HG03565 (cell line): ENCODE measurements around the gene ADAMTSL5.

Experiments
- ATAC-seq: cut with Tn5 transposase; IDR thresholded peaks from one replicate; pipeline ENCODE4 v1.9.1; 2021; ENCODE audit warnings: mild to moderate bottlenecking, moderate library complexity; ENCODE audit not compliant: unreplicated experiment

The ADAMTSL5 gene

DNA sequence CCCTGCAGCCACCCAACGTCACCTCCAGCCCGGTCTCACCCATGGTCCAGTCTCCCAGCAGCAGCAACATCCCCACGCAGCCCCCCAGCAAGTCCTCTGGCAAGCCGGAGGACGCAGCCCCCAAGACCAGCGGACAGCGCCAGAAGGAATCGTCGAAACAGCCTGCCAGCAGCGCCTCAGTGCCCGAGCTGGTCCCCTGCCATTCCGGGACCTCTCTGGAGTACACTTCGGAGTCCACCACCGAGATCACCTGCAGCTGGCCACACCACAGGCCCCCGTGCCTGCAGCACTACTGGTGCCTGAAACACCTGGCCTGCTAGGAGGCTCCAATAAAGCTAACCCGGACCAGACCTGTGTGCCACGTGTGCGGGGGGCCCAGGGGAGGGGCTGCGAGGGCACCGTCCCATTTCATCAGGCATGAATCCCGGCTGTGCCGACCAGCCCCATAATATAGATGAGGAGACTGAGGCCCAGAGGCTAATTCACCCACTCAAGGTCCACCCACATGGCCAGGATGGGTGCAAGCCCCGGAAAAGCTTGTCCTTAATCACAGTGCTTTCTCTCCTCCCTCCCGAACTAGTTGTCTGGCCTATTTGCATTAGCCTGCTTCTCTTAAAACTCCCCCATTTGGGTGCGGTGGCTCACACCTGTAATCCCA, 15.1 kb downstream of the ADAMTSL5 start:
- no peak for ATAC-seq

DNA sequence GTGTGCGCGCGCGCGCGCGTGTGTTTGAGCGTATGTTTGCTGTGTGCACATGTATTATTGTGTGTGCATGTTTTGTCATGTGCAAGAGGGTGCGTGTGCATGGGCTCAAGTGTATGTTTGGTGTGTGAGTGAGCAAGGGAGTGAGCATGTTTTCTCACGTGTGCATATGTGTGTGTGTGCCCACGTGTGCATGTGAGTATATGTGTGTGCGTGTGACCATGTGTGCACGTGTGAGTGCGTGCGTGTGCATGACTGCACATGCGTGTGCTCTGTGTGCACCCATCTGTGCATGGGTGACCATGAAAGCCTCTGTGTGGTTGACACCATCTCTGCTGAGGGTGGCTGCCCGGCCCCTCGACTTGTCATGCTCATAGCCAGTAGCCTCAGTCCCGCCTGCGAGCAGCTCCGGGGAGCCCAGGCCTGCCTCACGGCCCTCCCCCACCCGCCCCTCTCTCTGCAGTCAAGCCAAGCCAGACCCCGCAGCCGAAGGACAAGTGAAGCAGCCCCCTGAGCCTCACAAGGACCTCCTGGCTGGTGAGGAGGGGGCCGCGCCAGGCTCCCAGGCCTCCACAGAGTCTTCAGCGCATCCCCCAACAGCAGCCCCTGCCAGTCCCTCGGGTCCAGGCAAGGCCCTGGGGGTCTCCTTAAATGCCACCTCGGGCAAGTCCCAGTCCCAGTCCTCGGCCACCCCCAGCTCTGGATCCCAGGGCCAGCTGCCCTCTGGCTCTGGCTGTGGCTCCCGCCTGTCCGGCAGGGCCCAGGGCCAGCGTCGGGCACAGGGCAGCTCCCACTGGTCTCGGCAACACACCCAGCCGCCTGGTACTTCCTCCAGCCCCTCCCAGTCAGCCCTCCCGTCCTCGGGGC, 15.9 kb downstream of the ADAMTSL5 start:
- ATAC-seq: no peak

DNA sequence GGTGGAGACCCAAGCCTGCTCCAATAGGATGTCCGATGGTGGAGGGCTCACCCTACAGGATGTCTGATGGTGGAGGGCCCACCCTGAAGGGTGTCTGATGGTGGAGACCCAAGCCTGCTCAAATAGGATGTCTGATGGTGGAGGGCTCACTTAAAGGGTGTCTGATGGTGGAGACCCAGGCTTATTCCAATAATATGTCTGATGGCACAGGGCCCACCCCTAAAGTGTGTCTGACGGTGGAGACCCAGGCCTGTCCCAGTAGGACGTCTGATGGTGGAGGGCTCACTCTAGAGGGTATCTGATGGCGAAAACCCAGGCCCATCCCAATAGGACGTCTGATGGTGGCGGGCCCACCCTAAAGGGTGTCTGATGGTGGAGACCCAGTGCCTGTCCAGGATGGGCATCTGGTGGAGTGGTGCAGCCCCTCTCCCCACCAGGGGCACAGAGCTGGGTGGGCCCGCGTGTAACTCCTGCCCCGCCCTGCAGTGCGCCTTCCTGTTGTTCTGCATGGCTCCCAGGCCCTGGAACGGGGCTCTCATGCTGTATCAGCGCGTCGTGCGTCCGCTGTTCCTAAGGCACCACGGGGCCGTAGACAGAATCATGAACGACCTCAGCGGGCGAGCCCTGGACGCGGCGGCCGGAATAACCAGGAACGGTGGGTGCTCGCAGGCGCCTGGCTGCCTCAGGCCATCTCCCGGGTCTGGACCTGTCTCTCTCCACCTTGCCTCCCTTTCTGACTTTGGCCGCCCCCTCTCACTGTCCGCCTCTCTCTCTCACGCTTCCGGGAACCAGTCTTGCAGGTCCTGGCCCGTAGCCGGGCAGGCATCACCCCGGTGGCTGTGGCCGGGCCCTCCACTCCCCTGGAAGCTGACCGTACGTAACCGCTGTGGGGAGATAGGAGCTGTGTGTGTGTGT, 16.8 kb downstream of the ADAMTSL5 start:
- ATAC-seq: no peak

DNA sequence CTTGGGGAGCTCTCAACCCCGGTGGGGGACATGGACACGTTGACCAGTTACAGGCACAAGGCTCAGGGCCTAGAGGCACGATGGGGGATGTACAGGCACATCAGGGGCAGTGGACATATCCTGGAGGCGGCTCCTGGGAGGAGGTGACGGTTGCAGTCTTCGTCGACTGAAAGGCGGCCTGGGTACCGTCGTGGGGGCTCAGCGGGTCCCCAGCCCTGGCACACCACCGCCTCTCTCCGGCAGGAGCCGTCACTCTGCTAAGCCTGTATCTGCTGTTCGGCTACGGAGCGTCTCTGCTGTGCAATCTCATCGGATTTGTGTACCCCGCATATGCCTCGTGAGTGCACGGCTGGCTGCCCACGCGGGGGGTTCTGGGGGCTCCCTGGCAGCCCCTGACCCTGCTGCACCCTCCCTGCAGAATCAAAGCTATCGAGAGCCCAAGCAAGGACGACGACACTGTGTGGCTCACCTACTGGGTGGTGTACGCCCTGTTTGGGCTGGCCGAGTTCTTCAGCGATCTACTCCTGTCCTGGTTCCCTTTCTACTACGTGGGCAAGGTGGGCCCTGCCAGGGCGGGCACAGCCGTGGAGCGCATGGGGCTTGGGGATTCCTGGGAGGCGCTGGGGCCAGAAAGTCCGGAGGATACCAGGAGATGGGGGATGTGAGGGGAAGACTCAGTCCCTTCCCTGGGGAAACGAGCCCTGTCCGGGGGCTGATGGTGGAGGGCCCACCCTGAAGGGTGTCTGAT, 17.6 kb downstream of the ADAMTSL5 start:
- ATAC-seq: no peak

DNA sequence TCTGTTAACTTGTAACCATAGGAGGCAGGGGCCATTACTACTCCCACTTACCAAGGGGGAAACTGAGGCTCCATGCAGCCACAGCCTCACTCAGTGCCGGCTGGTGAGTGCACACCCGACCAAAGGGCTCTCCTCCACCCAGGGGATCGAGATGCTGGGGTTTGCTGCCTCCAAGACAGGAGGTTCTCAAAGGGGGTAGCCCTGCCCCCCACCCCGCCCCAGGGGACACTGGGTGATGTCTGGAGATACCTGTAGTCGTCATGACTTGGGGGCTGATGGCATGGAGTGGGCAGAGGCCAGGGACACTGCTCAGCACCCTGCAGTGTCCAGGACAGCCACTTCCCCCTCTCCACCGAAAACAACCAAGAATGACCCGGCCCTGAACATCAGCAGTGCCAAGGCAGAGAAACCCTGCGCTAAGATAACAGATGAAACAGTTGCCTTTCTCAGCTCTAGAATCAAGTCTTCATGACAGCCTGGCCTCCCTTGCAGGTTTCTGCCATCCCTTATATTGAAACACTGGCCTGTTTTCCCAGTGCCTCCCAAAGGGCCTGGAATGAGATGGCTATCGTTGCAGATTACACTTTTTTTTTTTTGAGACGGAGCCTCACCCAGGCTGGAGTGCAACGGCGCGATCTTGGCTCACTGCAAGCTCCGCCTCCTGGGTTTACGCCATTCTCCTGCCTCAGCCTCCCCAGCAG, 18.6 kb downstream of the ADAMTSL5 start:
- ATAC-seq: no peak

DNA sequence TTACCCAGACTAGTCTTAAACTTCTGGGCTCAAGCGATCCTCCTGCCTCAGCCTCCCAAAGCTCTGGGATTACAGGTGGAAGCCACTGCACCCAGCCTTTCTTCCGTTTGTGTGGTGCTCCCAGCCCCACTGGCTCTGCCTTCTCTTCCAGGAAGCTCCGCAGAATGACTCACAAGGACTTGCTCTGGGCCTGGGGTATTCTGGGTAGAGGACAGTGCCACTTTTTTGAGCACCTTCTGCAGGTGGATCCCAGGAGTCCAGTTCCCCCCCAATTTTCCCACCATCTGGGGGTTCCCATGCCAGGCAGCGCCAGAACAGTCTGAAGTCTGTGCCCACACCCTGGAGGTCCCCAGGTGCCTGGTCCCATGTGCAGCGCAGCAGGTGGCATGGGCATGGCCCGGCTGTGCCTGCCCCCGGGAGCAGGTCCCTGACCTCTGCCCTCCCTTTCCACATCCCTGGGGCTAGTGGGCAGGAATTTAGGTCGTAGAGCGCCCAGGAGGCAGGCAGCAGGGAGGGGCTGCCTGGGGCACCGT, 20.3 kb downstream of the ADAMTSL5 start:
- ATAC-seq: no peak

DNA sequence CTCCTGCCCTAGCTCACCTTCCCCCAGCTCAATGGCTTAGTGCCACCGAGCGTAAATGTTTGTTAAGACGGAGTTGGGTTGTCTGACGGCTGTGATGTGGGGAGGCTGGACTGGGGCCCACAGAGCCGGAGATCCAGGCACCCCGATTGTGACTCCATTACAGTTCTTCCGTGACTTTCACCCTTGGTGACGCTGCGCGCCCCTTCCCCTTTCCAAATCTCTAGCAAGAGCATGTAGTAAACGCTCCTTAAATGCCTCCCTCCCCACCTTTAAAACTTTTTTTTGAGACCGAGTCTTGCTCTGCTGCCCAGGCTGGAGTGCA, 21.0 kb downstream of the ADAMTSL5 start:
- ATAC-seq: no peak

DNA sequence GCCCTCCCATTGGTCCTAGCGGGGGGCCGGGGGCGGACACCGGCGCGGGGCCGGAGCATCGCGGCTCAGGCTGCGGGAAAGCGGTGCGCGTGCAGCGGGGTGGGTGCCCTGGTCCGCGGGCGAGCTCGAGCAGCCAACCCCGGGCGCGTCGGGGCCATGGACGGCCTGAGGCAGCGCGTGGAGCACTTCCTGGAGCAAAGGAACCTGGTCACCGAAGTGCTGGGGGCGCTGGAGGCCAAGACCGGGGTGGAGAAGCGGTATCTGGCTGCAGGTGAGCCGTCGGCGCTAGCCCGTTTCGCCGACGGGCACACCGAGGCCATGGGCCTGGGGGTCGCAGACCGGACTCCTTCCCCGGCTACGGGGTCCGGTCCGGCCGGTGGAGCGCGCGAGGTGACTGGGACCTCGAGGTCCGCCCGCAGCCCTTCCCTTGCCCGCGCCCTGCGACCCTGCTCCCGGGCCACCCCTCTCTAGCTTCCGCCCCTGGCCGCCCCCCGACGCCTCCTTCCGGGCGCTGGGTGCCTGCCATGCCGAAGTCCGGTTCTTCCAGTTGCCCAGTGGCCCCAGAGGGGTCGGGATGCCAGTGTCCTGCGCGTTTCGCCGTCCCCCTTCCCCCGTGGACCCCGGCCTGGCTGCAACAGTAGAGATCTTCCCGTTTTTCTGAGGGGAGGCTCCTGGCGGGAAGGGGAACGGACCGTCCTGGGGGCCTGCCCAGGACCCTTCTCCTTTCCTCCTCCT, 21.5 kb downstream of the ADAMTSL5 start, which contains the start of gene REEP6:
Gene REEP6, plus strand, starts transcription at position 68 of the 735 bp plus-strand sequence. Its CDS starts 89 bp downstream, at position 157.
- ATAC-seq: no peak

DNA sequence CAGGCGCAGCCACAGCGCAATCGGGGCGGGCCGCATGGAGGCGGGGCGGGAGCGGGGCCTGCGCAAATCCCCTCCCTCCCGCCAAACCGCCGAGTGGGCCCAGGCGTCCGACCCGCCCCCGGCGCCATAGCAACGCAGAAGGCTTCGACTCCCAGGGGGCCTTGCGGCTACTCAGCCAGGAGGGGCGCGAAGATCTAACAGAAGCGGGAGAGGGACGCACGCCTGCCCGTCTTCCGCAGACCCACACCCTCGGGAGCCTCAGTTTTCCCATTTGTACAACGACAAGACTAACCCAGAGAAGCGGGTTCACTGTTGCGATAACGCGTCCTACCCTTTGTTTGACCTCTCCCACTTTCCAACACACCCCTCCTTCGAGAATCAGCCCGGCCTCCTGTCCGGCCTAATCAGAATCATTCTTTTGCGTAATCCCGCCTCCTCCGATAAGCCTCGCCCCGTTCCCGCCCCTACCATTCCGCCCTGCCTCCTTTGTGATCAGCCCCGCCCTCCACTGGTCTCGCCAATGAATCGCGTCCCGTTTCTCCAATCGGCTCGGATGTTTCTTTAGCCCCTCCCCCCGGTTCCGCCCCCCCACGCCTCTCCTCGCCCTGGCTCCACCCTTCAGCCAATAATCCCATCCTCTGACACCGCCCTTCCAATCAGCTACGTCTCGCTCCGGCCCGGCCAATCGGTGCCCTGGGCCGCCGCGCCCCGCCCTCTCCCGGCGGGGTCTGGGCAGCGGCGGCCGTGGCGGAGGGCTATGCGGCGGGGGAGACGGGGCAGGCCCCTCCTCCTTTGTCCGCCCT, 22.3 kb downstream of the ADAMTSL5 start, which contains the start of gene PCSK4:
Gene PCSK4, minus strand, starts transcription at position 40 of the 803 bp plus-strand sequence. Its CDS starts 4 bp downstream, at position 36.
- ATAC-seq: peak; percentile 72

DNA sequence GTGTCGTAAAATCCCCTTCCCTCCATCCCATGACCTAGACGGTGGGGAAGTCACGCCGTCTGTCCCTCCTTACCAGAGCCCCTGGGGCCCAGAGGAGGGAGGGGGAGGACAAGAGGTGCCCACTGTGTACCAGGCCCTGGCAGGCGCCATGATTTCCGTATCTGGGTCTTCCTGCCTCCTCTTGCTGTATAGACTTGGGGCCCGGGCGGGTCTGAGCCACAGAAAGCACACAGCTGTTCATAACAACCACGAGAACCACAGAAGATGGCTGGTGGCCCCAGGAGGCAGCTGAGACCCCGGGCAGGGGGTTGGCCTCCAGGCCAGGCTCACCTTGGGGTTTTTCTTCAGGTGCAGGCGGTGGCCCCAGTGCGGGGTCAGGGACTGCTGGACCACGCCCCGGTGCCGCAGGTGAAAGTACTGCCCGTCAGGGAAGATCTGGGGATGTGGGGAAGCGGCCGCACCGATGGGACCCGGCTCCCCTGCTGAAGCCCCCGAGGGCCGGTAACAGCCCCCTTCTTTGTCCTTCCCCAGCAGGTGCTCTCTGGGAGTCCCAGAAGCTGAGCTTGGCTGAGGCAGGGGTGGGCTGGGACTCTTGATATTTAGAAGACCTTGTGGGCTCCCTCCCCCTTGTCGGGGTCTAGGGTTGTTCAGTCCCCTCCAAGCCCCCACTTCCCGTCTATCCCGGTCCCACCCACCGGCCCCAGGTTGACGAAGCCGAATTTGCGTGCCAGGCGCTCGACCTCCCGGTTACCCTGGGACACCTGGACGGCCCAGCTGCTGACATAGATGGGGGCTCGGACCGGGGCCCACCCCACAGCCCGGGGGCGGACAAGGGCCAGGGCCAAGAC, 23.1 kb downstream of the ADAMTSL5 start:
- ATAC-seq: no peak

DNA sequence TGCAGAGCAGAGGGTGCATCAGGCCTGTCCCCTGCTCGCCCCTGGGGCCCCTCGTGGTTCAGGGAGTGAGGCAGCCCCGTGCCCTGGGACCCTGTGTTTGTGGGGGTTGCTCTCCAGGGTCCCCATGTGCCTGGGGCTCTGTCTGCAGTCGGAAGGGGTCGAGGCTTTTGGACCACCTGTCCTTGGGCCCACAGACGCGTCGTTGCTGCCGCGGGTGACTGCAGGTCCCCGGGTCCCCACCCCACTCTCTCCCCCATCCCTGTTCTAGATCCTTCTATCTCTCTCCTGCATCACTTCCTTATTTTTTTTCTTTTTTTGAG, 24.6 kb downstream of the ADAMTSL5 start:
- ATAC-seq: no peak

DNA sequence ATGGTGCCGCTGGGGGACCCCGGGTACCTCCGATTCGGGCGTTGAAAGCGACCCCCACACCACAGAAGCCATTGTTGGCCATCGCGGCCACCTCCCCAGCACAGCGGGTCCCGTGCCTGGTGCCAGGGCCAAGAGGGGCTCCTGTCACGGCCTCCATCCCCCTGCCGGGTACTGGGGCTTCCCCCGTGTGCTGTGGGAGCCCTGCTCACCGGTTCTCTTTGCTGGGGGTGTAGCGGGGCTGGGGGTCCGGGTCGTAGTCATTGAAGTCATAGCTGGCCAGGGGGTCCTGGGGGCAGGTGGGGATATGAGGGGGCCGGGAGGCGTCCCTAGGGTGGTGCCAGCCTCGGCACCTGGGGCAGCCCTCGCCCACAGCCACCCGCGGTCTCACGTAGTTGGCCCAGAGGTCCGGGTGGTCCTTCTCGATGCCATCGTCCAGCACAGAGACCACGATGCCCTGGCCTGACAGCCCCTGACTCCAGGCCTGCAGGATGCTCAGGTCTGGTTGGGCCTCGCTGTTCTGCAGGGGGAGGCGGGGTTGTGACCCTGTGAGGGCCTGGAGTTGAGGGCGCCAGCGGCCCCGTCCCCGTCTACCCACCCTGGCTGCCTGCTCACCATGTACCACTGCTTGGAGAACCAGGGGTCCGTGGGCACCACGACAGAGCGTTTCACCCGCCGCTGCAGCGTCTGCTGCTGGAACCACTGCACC, 25.1 kb downstream of the ADAMTSL5 start:
- ATAC-seq: no peak

DNA sequence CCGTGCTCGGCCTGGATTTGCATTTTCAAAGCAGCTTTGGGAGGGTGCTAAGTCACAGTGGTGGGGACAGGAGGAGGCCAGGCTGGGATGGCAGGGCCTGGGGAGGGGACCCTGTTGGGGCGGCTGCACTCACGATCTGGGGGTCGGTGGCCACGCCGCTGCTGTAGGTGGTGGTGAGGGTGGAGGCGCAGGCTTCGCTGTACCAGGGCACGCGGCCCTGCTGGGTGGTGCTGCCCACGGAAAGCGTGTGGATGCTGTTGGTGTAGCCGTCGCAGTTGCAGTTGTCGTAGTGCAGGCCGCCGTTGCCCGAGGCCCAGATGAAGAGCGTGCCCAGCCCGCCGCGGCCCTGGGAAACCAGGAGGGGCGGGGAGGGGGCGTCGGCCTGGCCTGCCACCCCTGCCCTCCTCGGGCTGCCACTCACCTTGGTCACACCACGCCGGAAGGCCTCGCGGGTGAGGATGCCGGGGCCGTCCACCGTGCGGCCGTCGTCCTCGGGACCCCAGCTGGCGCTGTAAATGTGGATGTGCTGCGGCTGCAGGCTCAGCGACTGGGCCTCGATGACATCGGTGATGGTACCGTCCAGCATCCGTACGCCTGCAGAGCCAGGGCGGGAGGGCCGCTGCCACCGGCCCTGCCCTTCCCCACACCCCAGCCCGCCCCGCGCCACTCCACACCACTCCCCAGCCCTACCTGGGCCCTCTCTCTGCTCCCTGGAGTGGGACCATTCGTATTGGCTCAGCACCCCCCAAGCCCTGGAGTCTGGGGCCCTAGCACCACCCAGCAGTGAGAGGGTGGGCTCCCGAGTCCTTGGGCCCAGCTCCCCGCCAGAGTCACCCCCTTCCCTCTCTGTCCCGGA, 25.9 kb downstream of the ADAMTSL5 start:
- no peak for ATAC-seq

DNA sequence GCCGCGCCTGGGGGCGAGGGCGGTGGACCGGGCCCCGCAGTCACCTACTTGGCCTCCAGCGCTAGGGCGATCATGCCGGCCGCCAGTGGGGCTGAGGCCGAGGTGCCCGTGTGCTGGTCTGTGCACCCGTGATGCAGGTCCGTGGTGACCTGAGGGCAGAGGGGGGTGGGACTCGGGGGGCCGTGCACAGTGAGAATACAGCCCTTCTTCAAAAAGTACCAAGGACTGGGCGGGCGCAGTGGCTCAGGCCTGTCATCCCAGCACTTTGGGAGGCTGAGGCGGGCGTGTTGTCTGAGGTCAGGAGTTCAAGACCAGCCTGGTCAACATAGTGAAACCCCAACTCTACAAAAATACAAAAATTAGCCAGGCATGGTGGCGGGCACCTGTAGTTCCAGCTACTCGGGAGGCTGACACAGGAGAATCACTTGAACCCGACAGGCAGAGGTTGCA, 28.8 kb downstream of the ADAMTSL5 start:
- ATAC-seq: no peak

DNA sequence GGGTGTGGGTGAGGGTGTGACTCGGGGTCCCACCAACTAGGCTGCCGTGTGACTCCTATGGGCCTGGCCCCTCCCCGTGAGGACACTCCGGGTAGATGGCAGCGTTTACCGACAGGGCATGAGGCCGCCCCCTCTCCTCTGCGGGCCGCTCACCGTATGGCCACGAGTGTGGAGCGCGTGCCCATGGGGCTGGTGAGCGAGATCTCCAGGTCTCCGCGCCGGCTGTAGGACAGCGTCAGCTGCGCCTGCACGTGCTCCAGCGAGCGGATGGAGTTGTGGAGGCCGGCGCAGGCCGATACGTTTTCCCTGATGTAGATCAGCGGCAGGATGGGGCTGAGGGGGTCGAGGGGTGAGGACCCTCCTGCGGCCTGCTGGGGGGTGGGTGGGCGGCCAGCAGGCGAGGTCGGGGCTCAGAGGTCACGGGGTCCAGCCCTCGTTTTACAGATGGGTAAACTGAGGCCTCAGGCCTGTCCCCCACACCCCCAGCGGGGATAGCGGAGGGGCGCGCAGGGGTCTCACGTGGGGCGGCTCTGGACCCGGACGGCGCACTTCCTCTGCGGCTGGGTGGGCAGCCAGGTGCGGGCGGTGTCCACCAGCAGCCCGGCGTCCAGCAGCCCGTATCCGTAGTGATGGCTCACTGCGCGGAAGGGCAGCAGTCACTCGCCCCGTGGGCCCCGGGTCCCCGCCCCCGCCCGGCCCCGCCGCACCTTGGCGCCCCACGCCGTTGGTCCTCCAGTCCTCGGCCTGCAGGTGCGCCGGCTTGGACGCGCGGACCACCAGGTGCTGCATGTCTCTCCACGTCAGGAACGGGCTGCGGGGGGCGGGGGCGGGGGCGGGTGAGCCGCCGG, 29.5 kb downstream of the ADAMTSL5 start:
- ATAC-seq: no peak
